HG03108 (cell line): Measurements from ENCODE around the gene CDK2.
A peak's percentile ranks its signal among the peaks of the same experiment; 100 is the strongest.
"Not testable (repeated sequence)": the region's sequence is repeated elsewhere in the genome, so short reads cannot be mapped to it uniquely, and the experiment has no call there.

Source experiments
- ATAC-seq: cut with Tn5 transposase; IDR thresholded peaks from one replicate; pipeline ENCODE4 v1.9.1; 2021; ENCODE audit warnings: moderate library complexity; ENCODE audit not compliant: unreplicated experiment

CDK2 gene

GRCh38 chr12:55966408-55967281 is at the start of gene CDK2:
TSS of gene CDK2 (plus strand) at chr12:55966830. CDS start at chr12:55967009, 179 bp downstream.
- ATAC-seq = peak; percentile 98

GRCh38 chr12:55919032-55919431 is 47.6 kb upstream of the CDK2 start:
- not testable (repeated sequence) for ATAC-seq

GRCh38 chr12:55922126-55922525 is 44.5 kb upstream of the CDK2 start:
- ATAC-seq = no peak

GRCh38 chr12:55923648-55924047 is 43.0 kb upstream of the CDK2 start:
- ATAC-seq = not testable (repeated sequence)

GRCh38 chr12:55925371-55925770 is 41.3 kb upstream of the CDK2 start:
- no peak for ATAC-seq

- no peak for ATAC-seq
These were observed 40.5 kb upstream of the CDK2 start for GRCh38 chr12:55925870-55926737.

GRCh38 chr12:55926738-55927587 is 39.7 kb upstream of the CDK2 start:
- peak; percentile 41 for ATAC-seq

GRCh38 chr12:55927588-55928502 is 38.8 kb upstream of the CDK2 start, which contains the start of gene PYM1:
TSS of gene PYM1 (minus strand) at chr12:55927894. CDS start at chr12:55927761, 133 bp downstream.
- ATAC-seq = peak; percentile 35

- peak; percentile 36 for ATAC-seq
These were observed 37.3 kb upstream of the CDK2 start for GRCh38 chr12:55929306-55929791.

- peak; percentile 17 for ATAC-seq
These were observed 35.8 kb upstream of the CDK2 start, which contains the start of gene DGKA for GRCh38 chr12:55930771-55931316. TSS of gene DGKA (plus strand) at chr12:55931162. CDS start at chr12:55936504, 5,342 bp downstream.

- ATAC-seq = no peak
These were observed 35.3 kb upstream of the CDK2 start for GRCh38 chr12:55931317-55931779.

- no peak for ATAC-seq
These were observed 34.7 kb upstream of the CDK2 start for GRCh38 chr12:55931780-55932550.

GRCh38 chr12:55932551-55932910 is 34.1 kb upstream of the CDK2 start:
- ATAC-seq = no peak

GRCh38 chr12:55933169-55933798 is 33.3 kb upstream of the CDK2 start:
- ATAC-seq = no peak

GRCh38 chr12:55933799-55934742 is 32.6 kb upstream of the CDK2 start:
- ATAC-seq = no peak

GRCh38 chr12:55934773-55935172 is 31.9 kb upstream of the CDK2 start:
- no peak for ATAC-seq

- no peak for ATAC-seq
These were observed 30.9 kb upstream of the CDK2 start for GRCh38 chr12:55935738-55936151.
